ENCODE measurements around the gene STIP1.

Gene STIP1

GRCh38 chr11:64250415-64251015 is 64.5 kb downstream of the STIP1 start:
- DNase-seq (ENCODE audit: low spot score) = no peak

- DNase-seq (ENCODE audit: low spot score) = peak; percentile 65
Observed at GRCh38 chr11:64251016-64251752, 65.2 kb downstream of the STIP1 start, which contains the start of gene PLCB3. TSS of gene PLCB3 (plus strand) at chr11:64251530. CDS start at chr11:64251650, 120 bp downstream.

- no peak for DNase-seq (ENCODE audit: low spot score)
Observed at GRCh38 chr11:64251753-64252002, 65.7 kb downstream of the STIP1 start.

GRCh38 chr11:64252003-64252872 is 66.3 kb downstream of the STIP1 start:
- DNase-seq (ENCODE audit: low spot score) = peak; percentile 75

GRCh38 chr11:64253043-64253442 is 67.1 kb downstream of the STIP1 start:
- no peak for DNase-seq (ENCODE audit: low spot score)

- peak; percentile 32 for DNase-seq (ENCODE audit: low spot score)
Observed at GRCh38 chr11:64253481-64253880, 67.5 kb downstream of the STIP1 start.
